ENCODE results near the gene VPS52. TPM values are rescaled to one million over a fixed set of nuclear protein-coding genes. Genes with fewer than 3 reads are reported as not detected.
A peak's percentile ranks its signal among the peaks of the same experiment; 100 is the strongest.

Gene VPS52
- total RNA-seq, 2 experiments from 2014 or later: 35.6 to 45.2 TPM

DNA sequence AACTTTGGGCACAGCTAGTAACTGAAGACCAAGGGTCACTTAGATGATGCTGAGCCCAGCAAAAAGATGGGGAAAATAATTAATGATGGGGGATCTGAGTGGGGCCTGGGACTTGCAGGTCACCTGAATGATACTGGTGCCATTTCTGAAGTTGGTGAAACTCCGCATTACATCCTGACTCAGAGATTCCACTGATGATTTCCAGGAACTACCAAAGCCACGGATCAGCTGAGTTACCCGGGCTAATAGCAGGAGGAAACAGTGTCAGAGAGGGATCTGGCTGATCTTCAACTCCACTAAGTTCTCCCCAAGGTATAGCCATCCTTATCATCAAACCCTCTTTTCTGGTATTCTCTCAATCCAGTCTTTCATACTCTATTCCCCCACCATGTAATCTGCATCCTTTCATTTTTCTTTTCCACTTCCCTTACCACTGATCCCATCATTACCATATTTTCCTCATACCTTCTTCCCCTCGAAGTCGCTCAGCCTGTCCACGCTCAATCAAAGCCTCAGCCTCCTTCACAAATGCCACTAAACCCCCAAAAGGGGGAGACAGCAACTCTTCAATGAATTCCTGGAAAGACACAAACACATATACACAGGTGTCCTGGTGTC, 20.2 kb downstream of the VPS52 start:
- Mint-ChIP-seq H3K4me1 (peaks cover 41% of the 10 kb centered on the region), H3K4me3 (peak overlapping the region; percentile 2), H3K36me3 (ENCODE audit: low read depth) (peaks cover 23% of the 10 kb centered on the region), H3K27me3 (peaks cover 3% of the 10 kb centered on the region), H3K27ac (peak overlapping the region; percentile 40), H3K9me3 (ENCODE audit: low read depth) (no peaks in the 10 kb centered on the region)
- DNase-seq (peak; percentile 30), ATAC-seq (no peak)
- POLR2A ChIA-PET: interaction anchor here (0.7 to 2.7 kb wide), 2 partner anchors 19 to 26 kb away, joined by 3 to 11 read pairs; partner anchors contain the start of gene B3GALT4
- intact Hi-C loops (cut with DNase I, micrococcal nuclease): no loop called here
- CTCF ChIA-PET: interaction anchor here (1.2 to 8.3 kb wide), 3 partner anchors 93 to 237 kb away, joined by 3 to 77 read pairs (median 8); no protein-coding TSS in a partner anchor

DNA sequence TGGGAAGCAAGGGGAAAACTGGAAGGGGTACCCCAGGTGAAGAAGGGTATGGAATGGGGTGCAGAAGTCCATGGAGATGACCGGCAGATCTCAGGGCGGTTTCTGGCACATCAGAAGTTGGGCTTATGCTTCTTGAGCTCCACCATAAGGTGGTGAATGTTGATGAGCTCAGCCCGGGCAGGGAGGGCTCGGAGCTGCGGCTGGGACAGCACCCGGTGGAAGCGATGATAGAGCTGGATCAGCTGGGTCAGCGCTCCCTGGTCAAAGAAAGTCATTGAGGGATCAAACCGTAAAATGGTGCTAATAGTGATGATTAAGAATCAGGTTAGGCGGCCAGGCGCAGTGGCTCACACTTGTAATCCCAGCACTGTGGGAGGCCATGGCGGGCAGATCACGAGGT, 20.9 kb downstream of the VPS52 start:
- peaks cover 41% of the 10 kb centered on the region for H3K4me1 Mint-ChIP-seq
- DNase-seq (no peak), ATAC-seq (no peak)
- ChIA-PET POLR2A (interaction anchor here (0.7 to 2.9 kb wide), 7 partner anchors 20 to 266 kb away, joined by 3 to 19 read pairs (median 5); partner anchors contain the start of genes B3GALT4, HSD17B8, PFDN6 and WDR46), CTCF (interaction anchor here (1.0 to 8.3 kb wide), 10 partner anchors 21 to 238 kb away, joined by 3 to 77 read pairs (median 6); partner anchors contain the start of genes RING1, RPS18 and VPS52)
- peak overlapping the region; percentile 91 for H3K4me3 Mint-ChIP-seq
- peak overlapping the region; percentile 95 for H3K27ac Mint-ChIP-seq
- intact Hi-C loops (cut with DNase I, micrococcal nuclease): no loop called here
- H3K9me3 Mint-ChIP-seq (ENCODE audit: low read depth): no peaks in the 10 kb centered on the region
- H3K27me3 Mint-ChIP-seq: peaks cover 3% of the 10 kb centered on the region
- peaks cover 23% of the 10 kb centered on the region for H3K36me3 Mint-ChIP-seq (ENCODE audit: low read depth)

DNA sequence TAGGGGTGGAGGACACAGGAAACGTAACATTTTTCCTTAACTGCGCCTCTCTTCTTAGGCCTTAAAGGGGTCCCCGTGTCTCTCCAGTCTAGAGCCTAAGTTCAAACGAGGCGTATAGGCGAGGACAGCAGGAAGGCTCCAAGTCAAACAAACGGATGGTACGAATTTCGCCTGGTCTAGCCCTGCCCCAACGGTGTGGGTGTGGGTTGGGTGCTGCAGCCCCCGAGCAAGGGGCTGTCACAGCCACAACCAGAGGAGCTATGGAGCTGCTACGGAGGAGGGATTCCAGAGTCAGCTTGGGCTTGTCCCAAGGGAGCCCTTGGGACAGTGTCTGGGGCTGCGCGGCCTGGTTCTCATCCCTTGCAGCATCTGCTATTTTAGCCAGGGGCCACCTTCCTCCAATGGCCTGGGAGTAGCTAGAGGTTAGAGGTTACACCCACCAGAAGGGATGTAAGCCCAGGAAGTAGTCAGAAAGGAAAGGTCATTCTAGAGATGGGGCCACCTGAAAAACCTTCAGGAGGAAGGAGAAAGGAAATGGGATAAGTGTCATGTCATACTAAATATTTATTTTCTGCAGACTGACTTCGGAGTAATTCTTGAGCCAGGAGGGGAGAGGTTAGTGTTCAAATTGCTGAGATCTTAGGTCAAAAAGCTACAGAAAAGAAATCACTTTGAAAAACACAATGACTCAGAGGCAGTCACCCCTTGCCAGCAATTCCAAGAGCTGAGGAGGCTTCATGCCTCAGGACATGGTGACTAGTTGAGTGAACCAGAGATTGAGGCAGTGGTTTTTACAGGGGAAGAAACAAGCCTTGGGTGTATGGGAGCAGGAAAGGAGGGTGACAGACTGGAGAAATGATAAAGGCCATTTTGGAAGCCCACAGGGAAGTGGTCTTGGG, 21.7 kb downstream of the VPS52 start:
- intact Hi-C loops (cut with DNase I, micrococcal nuclease): loop anchor here (1.0 to 2.0 kb wide), 13 partner anchors 21 to 397 kb away; partner anchors contain the start of genes VPS52 (in 2 of the 2), KIFC1 (in 1 of the 2), PFDN6 (in 1 of the 2) and RING1 (in 1 of the 2)
- ChIA-PET POLR2A (interaction anchor here (0.6 to 2.9 kb wide), 14 partner anchors 22 to 1258 kb away, joined by 3 to 19 read pairs (median 5); partner anchors contain the start of genes B3GALT4, HSD17B8, PFDN6 and RING1), CTCF (interaction anchor here (0.6 to 8.3 kb wide), 22 partner anchors 11 to 940 kb away, joined by 3 to 77 read pairs (median 6); partner anchors contain the start of genes B3GALT4, PFDN6, RING1 and RPS18)
- ATAC-seq (no peak), DNase-seq (peak; percentile 51)
- Mint-ChIP-seq H3K27me3 (peaks cover 3% of the 10 kb centered on the region), H3K36me3 (ENCODE audit: low read depth) (peaks cover 23% of the 10 kb centered on the region), H3K9me3 (ENCODE audit: low read depth) (no peaks in the 10 kb centered on the region), H3K4me3 (peak overlapping the region; percentile 91), H3K4me1 (peaks cover 41% of the 10 kb centered on the region), H3K27ac (peak overlapping the region; percentile 95)

DNA sequence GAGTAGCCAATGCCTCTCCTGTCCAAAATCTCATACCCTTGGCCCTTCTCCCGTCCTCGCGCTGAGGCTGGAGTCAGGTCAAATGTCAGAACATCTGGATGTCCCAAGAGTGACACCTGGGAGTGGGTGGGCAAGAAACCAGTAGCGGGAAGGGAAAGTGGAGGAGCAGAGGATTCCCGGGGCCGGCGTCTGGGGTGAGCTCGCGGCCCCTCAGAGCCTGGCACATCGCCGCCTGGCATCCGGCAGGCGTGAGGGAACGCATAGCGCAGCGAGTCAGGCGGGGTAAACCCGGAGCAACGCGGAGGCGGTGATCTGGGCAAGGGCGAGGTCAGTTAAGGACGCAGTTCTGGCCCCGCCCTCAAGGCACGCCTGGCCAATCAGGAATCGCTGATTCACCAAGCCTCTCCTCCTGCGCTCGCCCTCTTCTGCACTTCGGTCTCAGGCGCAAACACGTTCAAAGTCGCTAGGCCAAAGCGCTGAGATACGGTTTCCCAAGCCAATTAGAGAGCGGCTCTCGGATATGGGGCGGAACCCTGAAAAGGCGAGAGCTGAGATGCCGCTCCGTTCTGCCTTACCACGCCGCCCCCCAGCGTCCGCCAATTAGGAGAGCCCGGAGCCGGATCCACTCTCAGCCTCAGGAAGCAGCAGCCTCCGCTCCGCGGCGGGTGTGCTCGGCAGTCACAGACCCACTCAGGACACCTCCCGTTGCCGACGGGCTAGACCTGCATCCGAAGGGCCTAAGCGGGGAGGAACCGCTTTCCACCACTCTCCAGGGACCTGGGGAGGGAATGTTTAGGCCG, 22.5 kb downstream of the VPS52 start:
- CTCF ChIA-PET: interaction anchor here (0.6 to 8.3 kb wide), 44 partner anchors 10 to 939 kb away, joined by 3 to 77 read pairs (median 4); partner anchors contain the start of genes B3GALT4, HSD17B8, PFDN6 and RING1
- Mint-ChIP-seq H3K9me3 (ENCODE audit: low read depth) (no peaks in the 10 kb centered on the region), H3K27ac (peak overlapping the region; percentile 96), H3K36me3 (ENCODE audit: low read depth) (peaks cover 23% of the 10 kb centered on the region), H3K4me3 (peak overlapping the region; percentile 91), H3K4me1 (peaks cover 41% of the 10 kb centered on the region), H3K27me3 (peaks cover 3% of the 10 kb centered on the region)
- DNase-seq: peak; percentile 99
- POLR2A ChIA-PET: interaction anchor here (0.7 to 2.9 kb wide), 12 partner anchors 23 to 1259 kb away, joined by 3 to 19 read pairs (median 6); partner anchors contain the start of genes B3GALT4, HSD17B8, RING1 and RPS18
- intact Hi-C loops (cut with DNase I, micrococcal nuclease): loop anchor here (1.0 to 2.0 kb wide), 19 partner anchors 22 to 396 kb away; partner anchors contain the start of genes VPS52 (in 2 of the 2), BRD2 (in 1 of the 2), KIFC1 (in 1 of the 2) and PFDN6 (in 1 of the 2)
- ATAC-seq: peak; percentile 93

DNA sequence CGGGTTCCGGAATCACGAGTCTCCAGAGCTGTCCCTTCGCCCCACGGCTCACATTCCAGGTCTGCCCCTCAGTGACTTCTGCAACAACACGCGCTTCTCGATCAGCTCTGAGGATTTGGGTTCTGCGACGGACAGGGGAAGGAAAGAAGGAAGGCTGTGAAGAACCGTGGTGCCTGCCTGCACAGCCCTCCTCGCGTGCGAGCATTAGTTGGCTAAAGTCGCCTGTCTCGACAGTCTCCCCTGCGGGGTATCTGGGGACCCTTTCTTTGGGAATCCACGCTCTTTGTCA, 23.1 kb downstream of the VPS52 start:
- intact Hi-C loops (cut with DNase I, micrococcal nuclease): loop anchor here (1.0 to 2.0 kb wide), 8 partner anchors 43 to 280 kb away; partner anchors contain the start of gene BRD2 (in 1 of the 2)
- Mint-ChIP-seq H3K36me3 (ENCODE audit: low read depth) (peaks cover 23% of the 10 kb centered on the region), H3K9me3 (ENCODE audit: low read depth) (no peaks in the 10 kb centered on the region), H3K27ac (peak overlapping the region; percentile 96), H3K4me3 (peak overlapping the region; percentile 91), H3K4me1 (peaks cover 41% of the 10 kb centered on the region), H3K27me3 (peaks cover 3% of the 10 kb centered on the region)
- ATAC-seq (peak; percentile 10), DNase-seq (no peak)
- ChIA-PET POLR2A (interaction anchor here (0.7 to 2.9 kb wide), 10 partner anchors 20 to 1053 kb away, joined by 3 to 19 read pairs (median 4); partner anchors contain the start of genes B3GALT4, HSD17B8, RPS18 and VPS52), CTCF (interaction anchor here (0.7 to 8.3 kb wide), 39 partner anchors 9 to 283 kb away, joined by 3 to 77 read pairs (median 5); partner anchors contain the start of genes B3GALT4, HSD17B8, PFDN6 and RING1)

DNA sequence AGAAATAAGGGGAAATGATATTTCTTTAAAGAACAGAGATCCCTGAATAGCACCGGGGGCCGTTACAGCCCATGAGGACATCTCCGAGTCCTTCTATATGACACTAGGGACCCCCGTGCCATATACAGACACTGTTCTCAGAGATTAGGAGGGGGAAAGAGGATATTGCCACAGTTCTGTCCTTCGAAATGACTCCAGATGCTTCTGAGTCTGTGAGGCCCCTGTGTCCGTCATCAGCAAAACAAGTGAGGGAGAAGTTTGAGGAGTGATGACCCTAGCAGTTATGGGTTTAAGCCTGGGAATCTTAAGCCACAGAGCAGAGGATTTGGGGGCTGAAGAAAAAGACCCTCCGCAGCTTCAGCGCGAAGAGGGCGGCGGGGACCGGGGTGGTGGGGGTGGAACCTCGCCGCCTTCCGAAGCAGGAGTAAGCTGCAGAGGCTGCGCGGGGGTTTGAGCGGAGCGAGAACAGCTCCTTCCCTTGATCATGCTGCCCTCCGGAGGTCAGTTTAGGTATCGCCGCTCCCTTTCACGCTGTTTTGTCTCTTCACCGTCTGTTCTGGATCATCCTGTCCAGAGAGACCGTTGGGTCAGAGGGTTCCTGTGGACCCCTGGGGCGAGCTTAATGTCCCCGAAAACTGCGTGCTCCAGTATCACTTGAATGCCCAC, 23.6 kb downstream of the VPS52 start:
- Mint-ChIP-seq H3K4me3 (peak overlapping the region; percentile 91), H3K27me3 (peaks cover 6% of the 10 kb centered on the region), H3K9me3 (ENCODE audit: low read depth) (no peaks in the 10 kb centered on the region), H3K4me1 (peaks cover 41% of the 10 kb centered on the region), H3K27ac (peak overlapping the region; percentile 96), H3K36me3 (ENCODE audit: low read depth) (peaks cover 23% of the 10 kb centered on the region)
- ChIA-PET POLR2A (interaction anchor here (0.7 to 2.9 kb wide), 11 partner anchors 20 to 1053 kb away, joined by 3 to 19 read pairs (median 3); partner anchors contain the start of genes B3GALT4, HSD17B8, RPS18 and VPS52), CTCF (interaction anchor here (0.5 to 8.3 kb wide), 42 partner anchors 9 to 283 kb away, joined by 3 to 77 read pairs (median 4); partner anchors contain the start of genes B3GALT4, HSD17B8, PFDN6 and RGL2)
- DNase-seq (peak; percentile 96), ATAC-seq (peak; percentile 27)
- intact Hi-C loops (cut with DNase I, micrococcal nuclease): loop anchor here (1.0 to 2.0 kb wide), 8 partner anchors 43 to 280 kb away; partner anchors contain the start of gene BRD2 (in 1 of the 2)

DNA sequence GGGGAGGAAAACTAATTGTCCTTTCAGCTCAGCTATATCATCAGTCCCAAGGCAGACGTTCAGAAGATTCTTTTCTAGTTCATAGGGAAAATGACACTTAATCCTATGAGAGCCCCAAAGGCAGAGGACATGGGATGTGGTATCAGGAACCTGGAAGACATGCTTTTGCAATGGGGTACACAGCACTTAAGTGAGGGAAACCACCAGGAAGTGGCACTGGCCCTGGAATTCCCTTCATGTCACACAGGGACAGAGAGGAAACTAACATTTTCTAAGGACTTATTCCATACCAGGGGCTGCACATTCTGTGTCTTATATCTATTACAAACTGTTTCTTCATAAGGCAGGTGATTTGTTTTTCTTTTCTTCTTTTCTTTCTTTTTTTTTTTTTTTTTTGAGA, 28.2 kb downstream of the VPS52 start:
- CTCF ChIA-PET: interaction anchor here (0.7 to 1.6 kb wide), 4 partner anchors 46 to 311 kb away, joined by 3 to 6 read pairs (median 3); no protein-coding TSS in a partner anchor
- Mint-ChIP-seq H3K27ac (no peak overlapping the region), H3K27me3 (peaks cover 15% of the 10 kb centered on the region), H3K9me3 (ENCODE audit: low read depth) (no peaks in the 10 kb centered on the region), H3K36me3 (ENCODE audit: low read depth) (no peaks in the 10 kb centered on the region), H3K4me3 (no peak overlapping the region), H3K4me1 (peaks cover 17% of the 10 kb centered on the region)
- ATAC-seq (no peak), DNase-seq (no peak)
- POLR2A ChIA-PET: no interaction called here
- intact Hi-C loops (cut with DNase I, micrococcal nuclease): no loop called here

DNA sequence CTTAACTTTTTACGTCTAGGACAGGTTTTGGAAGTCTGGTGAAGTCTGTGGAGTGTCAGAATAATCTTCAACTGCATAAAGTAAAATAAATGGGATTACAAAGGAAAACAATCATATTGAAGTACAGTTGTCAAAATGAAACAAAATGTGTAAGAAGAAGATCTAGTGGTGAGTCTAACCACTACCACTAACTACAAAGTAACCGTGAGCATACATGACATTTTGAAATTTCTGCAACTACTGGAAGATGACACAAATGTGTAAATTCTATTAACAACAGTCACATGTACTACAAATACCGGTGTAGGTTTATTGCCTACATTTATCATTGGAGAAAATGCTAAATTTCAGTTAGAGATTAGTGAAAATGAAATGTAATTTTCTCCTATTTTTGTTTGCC, 29.7 kb downstream of the VPS52 start:
- peak overlapping the region; percentile 35 for H3K4me3 Mint-ChIP-seq
- H3K27ac Mint-ChIP-seq: no peak overlapping the region
- DNase-seq: no peak
- ATAC-seq: peak; percentile 94
- no peaks in the 10 kb centered on the region for H3K9me3 Mint-ChIP-seq (ENCODE audit: low read depth)
- ChIA-PET CTCF (no interaction called here), POLR2A (no interaction called here)
- H3K4me1 Mint-ChIP-seq: peaks cover 11% of the 10 kb centered on the region
- intact Hi-C loops (cut with DNase I, micrococcal nuclease): loop anchor here in 1 of 2 experiments (1.0 kb wide), 2 partner anchors 37 to 45 kb away; no protein-coding TSS in a partner anchor
- H3K36me3 Mint-ChIP-seq (ENCODE audit: low read depth): no peaks in the 10 kb centered on the region
- peaks cover 19% of the 10 kb centered on the region for H3K27me3 Mint-ChIP-seq

DNA sequence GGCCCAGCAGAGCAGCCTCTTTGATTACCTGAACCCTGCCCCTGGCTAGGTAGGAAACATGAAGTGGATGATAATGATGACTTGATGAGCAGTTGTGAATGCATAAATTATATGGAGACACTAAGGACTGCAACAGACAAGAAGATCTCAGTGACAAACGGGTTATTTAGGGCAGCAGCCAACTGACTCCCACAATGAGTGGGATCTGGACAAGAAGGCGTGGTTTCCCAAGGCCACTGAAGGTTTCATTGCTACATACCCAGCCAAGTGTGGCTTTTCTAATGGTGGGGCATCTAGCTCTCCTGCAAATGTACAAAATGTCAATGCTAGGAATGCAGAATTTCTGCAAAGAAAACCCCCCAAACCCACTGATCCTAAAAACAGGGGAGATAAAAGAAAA, 33.9 kb downstream of the VPS52 start:
- CTCF ChIA-PET: interaction anchor here (0.6 to 1.2 kb wide), 2 partner anchors 223 to 258 kb away, joined by 3 read pairs; no protein-coding TSS in a partner anchor
- peaks cover 24% of the 10 kb centered on the region for H3K27me3 Mint-ChIP-seq
- ATAC-seq (no peak), DNase-seq (no peak)
- peaks cover 11% of the 10 kb centered on the region for H3K4me1 Mint-ChIP-seq
- no peaks in the 10 kb centered on the region for H3K9me3 Mint-ChIP-seq (ENCODE audit: low read depth)
- H3K4me3 Mint-ChIP-seq: no peak overlapping the region
- intact Hi-C loops (cut with DNase I, micrococcal nuclease): no loop called here
- no peak overlapping the region for H3K27ac Mint-ChIP-seq
- H3K36me3 Mint-ChIP-seq (ENCODE audit: low read depth): no peaks in the 10 kb centered on the region
- POLR2A ChIA-PET: no interaction called here

All from activated CD4-positive, alpha-beta T cell treated with anti-CD3 and anti-CD28 coated beads for 36 hours (primary cell).